ENCODE measurements around the gene AKAP13. TPM values are rescaled to one million over a fixed set of nuclear protein-coding genes. Genes with fewer than 3 reads are reported as not detected.
A peak's percentile ranks its signal among the peaks of the same experiment; 100 is the strongest.

Gene AKAP13
- total RNA-seq, 2 donors from 2014 or later: 228 to 273 TPM

GRCh38 chr15:85763673-85764633, 383.6 kb downstream of the AKAP13 start:
- peak overlapping the region; percentile 33 to 49 for H3K27ac ChIP-seq
- ATAC-seq (ENCODE audit: insufficient number of reproducible peaks, low FRiP score, low read depth): no peak
- no peaks in the 10 kb centered on the region for H3K9me3 ChIP-seq

GRCh38 chr15:85764649-85765277, 384.4 kb downstream of the AKAP13 start:
- no peak for ATAC-seq (ENCODE audit: insufficient number of reproducible peaks, low FRiP score, low read depth)
- H3K4me1 ChIP-seq (ENCODE audit: control insufficient read depth in 1 of 2, low read depth in 2 of 2): peaks cover 10 to 41% of the 10 kb centered on the region in 2 donors

More at GRCh38 chr15:85763673-85764633, 383.6 kb downstream of the AKAP13 start:
- no peak for DNase-seq (ENCODE audit: low spot score)
- Histone ChIP-seq H3K36me3 (no peaks in the 10 kb centered on the region), H3K4me3 (no peak overlapping the region), H3K4me1 (ENCODE audit: control insufficient read depth in 1 of 2, low read depth in 2 of 2) (peaks cover 10 to 41% of the 10 kb centered on the region in 2 donors), H3K27me3 (replicated peaks; ENCODE audit: insufficient read depth) (no peaks in the 10 kb centered on the region)
- no peak for TF ChIP-seq CTCF (IDR thresholded peaks at IDR 0.05)

GRCh38 chr15:85766001-85766831, 385.8 kb downstream of the AKAP13 start:
- no peaks in the 10 kb centered on the region for H3K9me3 ChIP-seq
- no peaks in the 10 kb centered on the region for H3K27me3 ChIP-seq (replicated peaks; ENCODE audit: insufficient read depth)
- no peak for TF ChIP-seq CTCF (IDR thresholded peaks at IDR 0.05)
- no peak overlapping the region for H3K4me3 ChIP-seq
- ATAC-seq (ENCODE audit: insufficient number of reproducible peaks, low FRiP score, low read depth) (no peak), DNase-seq (ENCODE audit: low spot score) (no peak)
- H3K27ac ChIP-seq: no peak overlapping the region
- peaks cover 10 to 49% of the 10 kb centered on the region in 2 donors for H3K4me1 ChIP-seq (ENCODE audit: control insufficient read depth in 1 of 2, low read depth in 2 of 2)
- H3K36me3 ChIP-seq: no peaks in the 10 kb centered on the region

More at GRCh38 chr15:85764649-85765277, 384.4 kb downstream of the AKAP13 start:
- no peaks in the 10 kb centered on the region for H3K36me3 ChIP-seq
- H3K27ac ChIP-seq: peak overlapping the region in 1 of 2 donors; percentile 49
- no peak for DNase-seq (ENCODE audit: low spot score)
- no peaks in the 10 kb centered on the region for H3K9me3 ChIP-seq
- H3K4me3 ChIP-seq: no peak overlapping the region
- TF ChIP-seq CTCF (IDR thresholded peaks at IDR 0.05): no peak
- no peaks in the 10 kb centered on the region for H3K27me3 ChIP-seq (replicated peaks; ENCODE audit: insufficient read depth)

GRCh38 chr15:85767785-85768529, 387.6 kb downstream of the AKAP13 start:
- TF ChIP-seq CTCF (IDR thresholded peaks at IDR 0.05): no peak
- no peaks in the 10 kb centered on the region for H3K36me3 ChIP-seq
- ATAC-seq (ENCODE audit: insufficient number of reproducible peaks, low FRiP score, low read depth) (no peak), DNase-seq (ENCODE audit: low spot score) (no peak)
- H3K4me3 ChIP-seq: no peak overlapping the region
- H3K27ac ChIP-seq: no peak overlapping the region
- H3K4me1 ChIP-seq (ENCODE audit: control insufficient read depth in 1 of 2, low read depth in 2 of 2): peaks cover 16 to 55% of the 10 kb centered on the region in 2 donors
- no peaks in the 10 kb centered on the region for H3K9me3 ChIP-seq
- H3K27me3 ChIP-seq (replicated peaks; ENCODE audit: insufficient read depth): no peaks in the 10 kb centered on the region

Measured in thoracic aorta (tissue), 2 donors.